ENCODE data around the gene TAS2R5. TPM values are rescaled to one million over a fixed set of nuclear protein-coding genes. Genes with fewer than 3 reads are reported as not detected.

Gene TAS2R5
- total RNA-seq (2022; extraction: Qiagen RNA extraction; ENCODE audit: low read depth): 0.37 to 0.51 TPM (median 0.41 TPM) in 5 replicates

DNA sequence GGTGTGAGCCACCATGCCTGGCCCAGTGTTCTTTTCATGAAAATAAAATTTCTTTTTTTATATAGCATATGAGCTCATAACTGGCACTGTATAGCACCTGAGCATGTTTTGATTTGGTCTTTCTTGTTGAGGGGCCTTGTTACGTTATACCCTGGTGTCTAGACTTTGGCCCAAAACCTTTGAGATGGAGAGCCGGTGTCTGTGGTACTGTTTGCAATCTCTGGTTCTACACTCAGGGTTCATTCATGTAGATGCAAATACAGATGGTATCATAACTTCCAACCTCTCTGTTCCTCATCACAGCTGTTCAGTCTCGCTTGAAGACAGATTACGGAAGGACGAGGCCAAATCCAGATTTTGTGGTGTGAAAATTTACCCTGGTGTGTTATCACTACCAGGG lies at the start of gene TAS2R5:
Gene TAS2R5 (plus strand): TSS at position 301 of the 400 bp plus-strand sequence. CDS start 145 bp downstream, outside the sequence.

GRCh38 chr7:141763797-141764196 lies 26.2 kb upstream of the TAS2R5 start, which contains the start of gene TAS2R3:
Gene TAS2R3, plus strand, starts transcription at chr7:141764097. Its CDS starts 62 bp downstream, at chr7:141764159.

DNA sequence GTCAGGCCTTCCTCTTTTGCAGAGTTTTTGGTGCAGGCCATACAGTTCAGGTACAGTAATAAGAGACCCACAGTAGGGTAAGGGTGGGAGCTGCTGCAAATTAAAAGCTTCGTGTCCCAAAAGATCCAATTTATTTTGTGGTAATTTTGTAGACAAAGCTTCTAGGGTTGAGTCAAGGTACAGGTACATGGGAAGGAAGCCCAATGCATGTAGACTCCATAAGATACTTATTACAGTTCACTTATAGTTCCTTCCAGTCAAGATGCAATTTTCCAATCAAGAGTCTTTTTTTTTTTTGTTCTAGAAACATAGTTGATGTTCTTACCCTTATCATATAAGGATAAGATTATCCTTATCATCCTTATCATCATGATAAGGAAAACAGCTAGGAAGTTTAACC lies 13.6 kb upstream of the TAS2R5 start, which contains the start of gene TAS2R4:
Gene TAS2R4 (plus strand): TSS at position 301 of the 400 bp plus-strand sequence. CDS start 1,815 bp downstream, outside the sequence.

Other genes with a start within 250 kb of the TAS2R5 start
- 27.8 to 35.9 TPM (median 31.3 TPM) in 5 replicates for gene AGK, start 238.8 kb upstream of the TAS2R5 start, total RNA-seq (2022; extraction: Qiagen RNA extraction; ENCODE audit: low read depth)
- gene DENND11, start 88.1 kb upstream of the TAS2R5 start, total RNA-seq (2022; extraction: Qiagen RNA extraction; ENCODE audit: low read depth): 5.5 to 7.2 TPM (median 6.5 TPM) in 5 replicates
- not detected in 5 replicates for gene WEE2, start 81.9 kb upstream of the TAS2R5 start, total RNA-seq (2022; extraction: Qiagen RNA extraction; ENCODE audit: low read depth)
- 283 to 344 TPM (median 297 TPM) in 5 replicates for gene SSBP1, start 51.9 kb upstream of the TAS2R5 start, total RNA-seq (2022; extraction: Qiagen RNA extraction; ENCODE audit: low read depth)
- gene TAS2R3, start 26.1 kb upstream of the TAS2R5 start, total RNA-seq (2022; extraction: Qiagen RNA extraction; ENCODE audit: low read depth): 0.14 TPM in 1 of 5 replicates, not detected in the others
- 0.12 to 0.17 TPM (median 0.13 TPM) in 4 of 5 replicates, not detected in the other for gene TAS2R4, start 13.5 kb upstream of the TAS2R5 start, total RNA-seq (2022; extraction: Qiagen RNA extraction; ENCODE audit: low read depth)
- not detected in 5 replicates for gene PRSS37, start 51.3 kb downstream of the TAS2R5 start, total RNA-seq (2022; extraction: Qiagen RNA extraction; ENCODE audit: low read depth)
- gene OR9A4, start 126.2 kb downstream of the TAS2R5 start, total RNA-seq (2022; extraction: Qiagen RNA extraction; ENCODE audit: low read depth): not detected in 5 replicates
- not detected in 5 replicates for gene CLEC5A, start 156.8 kb downstream of the TAS2R5 start, total RNA-seq (2022; extraction: Qiagen RNA extraction; ENCODE audit: low read depth)
- not detected in 5 replicates for gene TAS2R38, start 183.6 kb downstream of the TAS2R5 start, total RNA-seq (2022; extraction: Qiagen RNA extraction; ENCODE audit: low read depth)
- 0.45 to 0.66 TPM (median 0.53 TPM) in 5 replicates for gene MGAM, start 205.7 kb downstream of the TAS2R5 start, total RNA-seq (2022; extraction: Qiagen RNA extraction; ENCODE audit: low read depth)

Measured in A549 treated with GW870086 at 1 μM for 4 hours (cell line).